ENCODE data around the gene SLC50A1. TPM values are rescaled to one million over a fixed set of nuclear protein-coding genes. Genes with fewer than 3 reads are reported as not detected.

Gene SLC50A1, protein sequence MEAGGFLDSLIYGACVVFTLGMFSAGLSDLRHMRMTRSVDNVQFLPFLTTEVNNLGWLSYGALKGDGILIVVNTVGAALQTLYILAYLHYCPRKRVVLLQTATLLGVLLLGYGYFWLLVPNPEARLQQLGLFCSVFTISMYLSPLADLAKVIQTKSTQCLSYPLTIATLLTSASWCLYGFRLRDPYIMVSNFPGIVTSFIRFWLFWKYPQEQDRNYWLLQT
- total RNA-seq (2021; ENCODE audit: unreplicated experiment) (67.4 TPM), Bru-seq, nascent RNA (percentile 88 among the genes with signal in this experiment), BruChase-seq, experiment 1, labeled RNA remaining after a 2-hour chase (percentile 91 among the genes with signal in this experiment), BruChase-seq, experiment 2, labeled RNA remaining after a 6-hour chase (percentile 92 among the genes with signal in this experiment)
- polyA plus RNA-seq (2012; ENCODE audit: insufficient read length): 79.4 TPM
- long read RNA-seq, transcript SLC50A1-203 (6 exons, 1,300 nt): major isoform, 33 of 108 reads
- long read RNA-seq, transcript SLC50A1-202 (5 exons, 1,218 nt): minor isoform, 31 of 108 reads
- long read RNA-seq, partial matches to known transcripts: 13 of 108 reads
- long read RNA-seq, other reads (novel, unspliced or antisense): 23 of 108 reads

DNA sequence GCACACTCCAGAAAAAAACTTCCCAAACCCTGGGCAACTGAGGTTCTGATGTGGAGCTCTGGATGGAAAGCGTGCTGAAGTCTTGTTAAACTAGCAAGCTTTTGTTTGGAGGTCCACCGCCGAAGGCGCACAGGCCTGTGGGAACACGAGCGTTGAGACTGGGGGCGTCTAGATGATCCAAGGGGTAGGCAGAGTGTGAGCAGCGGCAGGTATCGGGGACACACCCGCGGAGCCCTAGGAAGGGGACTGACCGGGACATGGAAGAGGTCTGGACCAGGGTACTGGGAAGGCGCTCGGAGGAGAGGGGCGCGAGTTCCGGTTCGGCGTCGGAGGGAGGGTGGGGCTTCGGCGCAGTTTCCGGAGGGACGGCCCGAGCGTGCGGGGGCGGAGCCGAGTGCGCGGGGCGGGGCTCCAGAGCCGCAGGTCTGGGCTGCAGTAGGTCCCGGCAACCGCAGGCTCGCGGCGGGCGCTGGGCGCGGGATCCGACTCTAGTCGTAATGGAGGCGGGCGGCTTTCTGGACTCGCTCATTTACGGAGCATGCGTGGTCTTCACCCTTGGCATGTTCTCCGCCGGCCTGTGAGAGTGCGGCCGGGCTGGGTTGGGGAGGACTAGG, at the start of gene SLC50A1:
TSS of gene SLC50A1 (plus strand) at position 438 of the 614 bp plus-strand sequence. CDS start at position 498, 60 bp downstream.
- ATAC-seq (peak; percentile 86), DNase-seq (ENCODE audit: low read depth, low spot score) (peak; percentile 62)
- POLR2A ChIA-PET: interaction anchor here (0.6 kb wide), 1 partner anchor 38 kb away, joined by 3 read pairs; no protein-coding TSS in a partner anchor
- Histone ChIP-seq H3K4me1 (ENCODE audit: control insufficient read depth, insufficient read depth, low read length) (peaks cover 35% of the 10 kb centered on the region), H3K4me3 (ENCODE audit: low read depth in 2 of 2, low read length in 2 of 2) (peak within 1 kb of the TSS; percentile 60 to 86), H3K36me3 (ENCODE audit: control insufficient read depth, insufficient read depth, low read length) (no peaks in the 10 kb centered on the region), H3K27me3 (ENCODE audit: control insufficient read depth, insufficient read depth, low read length) (no peaks in the 10 kb centered on the region), H3K27ac (ENCODE audit: low read length) (peak within 1 kb of the TSS; percentile 93), H3K9me3 (ENCODE audit: control insufficient read depth, insufficient read depth, low read depth, low read length) (no peaks in the 10 kb centered on the region)
- TF ChIP-seq, protein P1, sequence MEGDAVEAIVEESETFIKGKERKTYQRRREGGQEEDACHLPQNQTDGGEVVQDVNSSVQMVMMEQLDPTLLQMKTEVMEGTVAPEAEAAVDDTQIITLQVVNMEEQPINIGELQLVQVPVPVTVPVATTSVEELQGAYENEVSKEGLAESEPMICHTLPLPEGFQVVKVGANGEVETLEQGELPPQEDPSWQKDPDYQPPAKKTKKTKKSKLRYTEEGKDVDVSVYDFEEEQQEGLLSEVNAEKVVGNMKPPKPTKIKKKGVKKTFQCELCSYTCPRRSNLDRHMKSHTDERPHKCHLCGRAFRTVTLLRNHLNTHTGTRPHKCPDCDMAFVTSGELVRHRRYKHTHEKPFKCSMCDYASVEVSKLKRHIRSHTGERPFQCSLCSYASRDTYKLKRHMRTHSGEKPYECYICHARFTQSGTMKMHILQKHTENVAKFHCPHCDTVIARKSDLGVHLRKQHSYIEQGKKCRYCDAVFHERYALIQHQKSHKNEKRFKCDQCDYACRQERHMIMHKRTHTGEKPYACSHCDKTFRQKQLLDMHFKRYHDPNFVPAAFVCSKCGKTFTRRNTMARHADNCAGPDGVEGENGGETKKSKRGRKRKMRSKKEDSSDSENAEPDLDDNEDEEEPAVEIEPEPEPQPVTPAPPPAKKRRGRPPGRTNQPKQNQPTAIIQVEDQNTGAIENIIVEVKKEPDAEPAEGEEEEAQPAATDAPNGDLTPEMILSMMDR (IDR thresholded peaks at IDR 0.05): no peak
- TF ChIP-seq TCF7L2 (IDR thresholded peaks at IDR 0.05; ENCODE audit: low read depth, low read length) (0 out of 2 replicates have a peak, but pooled peaks have one; percentile 18), SIN3A (IDR thresholded peaks at IDR 0.05; ENCODE audit: borderline replicate concordance, insufficient read depth, low read depth, low read length) (peak; percentile 19; the same call in 1 of the 2 replicates), POLR2AphosphoS5 (IDR thresholded peaks at IDR 0.05; ENCODE audit: low read depth, low read length) (peak; percentile 95)
- TF ChIP-seq, protein P2, sequence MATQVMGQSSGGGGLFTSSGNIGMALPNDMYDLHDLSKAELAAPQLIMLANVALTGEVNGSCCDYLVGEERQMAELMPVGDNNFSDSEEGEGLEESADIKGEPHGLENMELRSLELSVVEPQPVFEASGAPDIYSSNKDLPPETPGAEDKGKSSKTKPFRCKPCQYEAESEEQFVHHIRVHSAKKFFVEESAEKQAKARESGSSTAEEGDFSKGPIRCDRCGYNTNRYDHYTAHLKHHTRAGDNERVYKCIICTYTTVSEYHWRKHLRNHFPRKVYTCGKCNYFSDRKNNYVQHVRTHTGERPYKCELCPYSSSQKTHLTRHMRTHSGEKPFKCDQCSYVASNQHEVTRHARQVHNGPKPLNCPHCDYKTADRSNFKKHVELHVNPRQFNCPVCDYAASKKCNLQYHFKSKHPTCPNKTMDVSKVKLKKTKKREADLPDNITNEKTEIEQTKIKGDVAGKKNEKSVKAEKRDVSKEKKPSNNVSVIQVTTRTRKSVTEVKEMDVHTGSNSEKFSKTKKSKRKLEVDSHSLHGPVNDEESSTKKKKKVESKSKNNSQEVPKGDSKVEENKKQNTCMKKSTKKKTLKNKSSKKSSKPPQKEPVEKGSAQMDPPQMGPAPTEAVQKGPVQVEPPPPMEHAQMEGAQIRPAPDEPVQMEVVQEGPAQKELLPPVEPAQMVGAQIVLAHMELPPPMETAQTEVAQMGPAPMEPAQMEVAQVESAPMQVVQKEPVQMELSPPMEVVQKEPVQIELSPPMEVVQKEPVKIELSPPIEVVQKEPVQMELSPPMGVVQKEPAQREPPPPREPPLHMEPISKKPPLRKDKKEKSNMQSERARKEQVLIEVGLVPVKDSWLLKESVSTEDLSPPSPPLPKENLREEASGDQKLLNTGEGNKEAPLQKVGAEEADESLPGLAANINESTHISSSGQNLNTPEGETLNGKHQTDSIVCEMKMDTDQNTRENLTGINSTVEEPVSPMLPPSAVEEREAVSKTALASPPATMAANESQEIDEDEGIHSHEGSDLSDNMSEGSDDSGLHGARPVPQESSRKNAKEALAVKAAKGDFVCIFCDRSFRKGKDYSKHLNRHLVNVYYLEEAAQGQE (IDR thresholded peaks at IDR 0.05; ENCODE audit: insufficient read depth in 1 of 2, low read depth in 2 of 2, low read length in 1 of 2): no peak
- no TSS peak for BruUV-seq (replicated peaks)
- in situ Hi-C loops (cut with HindIII; ENCODE audit: low pct_unique_long_range_greater_than_20kb, low sequenced_read_pairs) (no loop called here), intact Hi-C loops (cut with micrococcal nuclease; ENCODE audit: unreplicated experiment) (no loop called here)
- CTCF ChIA-PET: interaction anchor here (0.6 to 2.2 kb wide), 3 partner anchors 11 to 166 kb away, joined by 3 to 6 read pairs (median 4); no protein-coding TSS in a partner anchor

DNA sequence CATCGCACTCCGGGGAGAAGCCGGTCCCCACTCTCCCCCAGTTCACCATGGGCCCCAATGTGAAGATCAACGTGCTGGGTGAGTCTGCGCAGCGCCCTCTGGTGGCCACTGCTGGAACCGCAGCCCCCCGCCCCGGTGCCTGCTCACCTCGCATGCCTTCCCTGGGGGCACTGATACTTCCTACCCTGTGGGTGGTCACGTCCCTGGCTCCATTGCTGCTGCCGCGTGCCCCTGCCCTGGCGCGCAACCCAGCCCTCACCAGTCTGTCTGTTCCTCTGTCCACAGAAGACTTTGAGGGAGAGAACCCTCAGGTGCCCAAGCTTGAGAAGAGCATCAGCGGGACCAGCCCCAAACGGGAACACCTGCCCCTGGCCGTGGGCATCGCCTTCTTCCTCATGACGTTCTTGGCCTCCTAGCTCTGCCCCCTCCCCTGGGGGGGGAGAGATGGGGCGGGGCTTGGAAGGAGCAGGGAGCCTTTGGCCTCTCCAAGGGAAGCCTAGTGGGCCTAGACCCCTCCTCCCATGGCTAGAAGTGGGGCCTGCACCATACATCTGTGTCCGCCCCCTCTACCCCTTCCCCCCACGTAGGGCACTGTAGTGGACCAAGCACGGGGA, 49.4 kb upstream of the SLC50A1 start:
- peak; percentile 17; the same call in 1 of the 2 replicates for ATAC-seq
- H3K27ac ChIP-seq (ENCODE audit: low read length): no peak overlapping the region
- H3K27me3 ChIP-seq (ENCODE audit: control insufficient read depth, insufficient read depth, low read length): peaks cover 4% of the 10 kb centered on the region
- H3K4me1 ChIP-seq (ENCODE audit: control insufficient read depth, insufficient read depth, low read length): peaks cover 17% of the 10 kb centered on the region
- ChIA-PET CTCF (interaction anchor here (0.7 to 2.0 kb wide), 3 partner anchors 9 to 43 kb away, joined by 4 to 11 read pairs (median 7); partner anchors contain the start of gene ADAM15), POLR2A (interaction anchor here (0.6 kb wide), 2 partner anchors 99 to 116 kb away, joined by 3 read pairs; partner anchors contain the start of gene SHC1)
- no peaks in the 10 kb centered on the region for H3K36me3 ChIP-seq (ENCODE audit: control insufficient read depth, insufficient read depth, low read length)
- DNase-seq (ENCODE audit: low read depth, low spot score): no peak
- intact Hi-C loops (cut with micrococcal nuclease; ENCODE audit: unreplicated experiment) (no loop called here), in situ Hi-C loops (cut with HindIII; ENCODE audit: low pct_unique_long_range_greater_than_20kb, low sequenced_read_pairs) (no loop called here)
- TF ChIP-seq POLR2AphosphoS5 (IDR thresholded peaks at IDR 0.05; ENCODE audit: low read depth, low read length): no peak
- TF ChIP-seq SIN3A (IDR thresholded peaks at IDR 0.05; ENCODE audit: borderline replicate concordance, insufficient read depth, low read depth, low read length): no peak
- TF ChIP-seq, protein P1 (IDR thresholded peaks at IDR 0.05): peak; percentile 99
- no peak for TF ChIP-seq TCF7L2 (IDR thresholded peaks at IDR 0.05; ENCODE audit: low read depth, low read length)
- H3K9me3 ChIP-seq (ENCODE audit: control insufficient read depth, insufficient read depth, low read depth, low read length): no peaks in the 10 kb centered on the region
- H3K4me3 ChIP-seq (ENCODE audit: low read depth in 2 of 2, low read length in 2 of 2): peak overlapping the region; percentile 66 to 75; a peak in 3 of 4 replicates
- no TSS peak for BruUV-seq (replicated peaks)

Measured in Panc1 (cell line).